HCT116 (cell line): Measurements from ENCODE around the gene HIC1. TPM values are rescaled to one million over a fixed set of nuclear protein-coding genes. Genes with fewer than 3 reads are reported as not detected.

Experiments
- ATAC-seq: fragments of 200-7000 bp; cut with Tn5 transposase; 2 replicates; pipeline ENCODE4 v1.9.1; 2020; ENCODE audit warnings: mild to moderate bottlenecking, moderate library complexity
- BruUV-seq: library from RNA; stranded (reverse); fragments of 400-500 nt; replicated peaks from 2 replicates; lab custom pipeline; 2021; lab: Mats Ljungman, UMichigan
- CTCF ChIA-PET: fragments of 300-600 bp; sonication (Branson Sonifier 250); formaldehyde crosslinking; loops from one replicate; lab custom pipeline; 2021; ENCODE audit warnings: antibody characterized with exemption; lab: Charles Lee
- POLR2A ChIA-PET: fragments of 300-600, 350-600 bp; sonication (Branson Sonifier 250); formaldehyde crosslinking; loops from one replicate; lab custom pipeline; 2021; ENCODE audit warnings: antibody characterized with exemption; lab: Charles Lee
- RAD21 ChIA-PET, 2 experiments: fragments of 300-600 bp; sonication (Branson Sonifier 250); formaldehyde crosslinking; loops; one replicate each; lab custom pipeline; 2023; ENCODE audit warnings: low total read pairs in 2 of 2; ENCODE audit not compliant: uncharacterized antibody in 2 of 2, unreplicated experiment in 2 of 2, low non-redundant PET in 1 of 2; lab: Charles Lee
- DNase-seq: peaks from one replicate; pipeline ENCODE4 v3.0.0-alpha.2; 2010; ENCODE audit warnings: low read depth, low spot score
- H2AFZ ChIP-seq: fragments of 200-600 bp; shearing (Covaris generic), sonication (generic); 2 replicates; pipeline ENCODE4 v1.6.1; 2017; ENCODE audit warnings: low read depth, mixed run types, mixed read lengths, antibody characterized with exemption, low read length; ENCODE audit not compliant: poor library complexity, severe bottlenecking
- H3K27ac ChIP-seq: 2 replicates; pipeline ENCODE4 v1.5.1; 2012; ENCODE audit warnings: low read depth, low read length
- H3K27me3 ChIP-seq: fragments of 200-600 bp; sonication (generic); 2 replicates; pipeline ENCODE4 v1.6.1; 2016; ENCODE audit warnings: mixed run types, low read length, mixed read lengths; ENCODE audit not compliant: insufficient read depth
- H3K36me3 ChIP-seq, 2 experiments: fragments of 200-500 bp in 1 of 2; fragments of 200-600 bp in 1 of 2; sonication (Bioruptor generic) in 1 of 2; sonication (generic) in 1 of 2; 2 replicates each; pipeline versions ENCODE4 v1.5.1 to v1.6.1; 2014 to 2016; ENCODE audit warnings: low read length in 2 of 2, inconsistent platforms in 1 of 2, mixed read lengths in 1 of 2, mixed run types in 1 of 2; ENCODE audit not compliant: insufficient read depth in 2 of 2, control insufficient read depth in 1 of 2
- H3K4me1 ChIP-seq, 2 experiments: fragments of 200-600 bp in 1 of 2; sonication (generic) in 1 of 2; 2 replicates each; pipeline versions ENCODE4 v1.5.1 to v1.6.1; 2012 to 2017; ENCODE audit warnings: low read length in 2 of 2, inconsistent platforms in 1 of 2, mild to moderate bottlenecking in 1 of 2, mixed read lengths in 1 of 2, mixed run types in 1 of 2, moderate library complexity in 1 of 2; ENCODE audit not compliant: insufficient read depth in 2 of 2, control insufficient read depth in 1 of 2
- H3K4me2 ChIP-seq: fragments of 200-600 bp; sonication (generic); 2 replicates; pipeline ENCODE4 v1.6.1; 2017; ENCODE audit warnings: mixed run types, low read length, mixed read lengths
- H3K4me3 ChIP-seq, 2 experiments: fragments of 200-600 bp in 1 of 2; sonication (generic) in 1 of 2; replicated peaks in 1 of 2; 2 replicates each; pipeline ENCODE4 v1.5.1; 2011 to 2016; ENCODE audit warnings: low read length in 2 of 2, control low read depth in 1 of 2, low read depth in 1 of 2, mild to moderate bottlenecking in 1 of 2, mixed read lengths in 1 of 2, mixed run types in 1 of 2
- H3K79me2 ChIP-seq: fragments of 200-600 bp; sonication (generic); 2 replicates; pipeline ENCODE4 v1.6.1; 2017; ENCODE audit warnings: mild to moderate bottlenecking, mixed run types, low read length, moderate library complexity, mixed read lengths; ENCODE audit not compliant: insufficient read depth
- H3K9ac ChIP-seq: fragments of 200-600 bp; sonication (generic); 2 replicates; pipeline ENCODE4 v1.6.1; 2016; ENCODE audit warnings: low read length, mixed read lengths
- H3K9me2 ChIP-seq: fragments of 200-600 bp; sonication (generic), shearing (Covaris generic); 2 replicates; pipeline ENCODE4 v1.6.1; 2017; ENCODE audit warnings: mixed run types, mild to moderate bottlenecking, moderate library complexity; ENCODE audit not compliant: insufficient read depth
- H3K9me3 ChIP-seq, 2 experiments: fragments of 200-500 bp in 1 of 2; fragments of 200-600 bp in 1 of 2; sonication (Bioruptor generic) in 1 of 2; sonication (generic) in 1 of 2; 2 replicates each; pipeline ENCODE4 v1.6.1; 2014 to 2017; ENCODE audit warnings: low read length in 2 of 2, mixed read lengths in 2 of 2, inconsistent platforms in 1 of 2, low read depth in 1 of 2, mild to moderate bottlenecking in 1 of 2, mixed run types in 1 of 2, moderate library complexity in 1 of 2; ENCODE audit not compliant: control insufficient read depth in 1 of 2, insufficient read depth in 1 of 2
- H4K20me1 ChIP-seq: fragments of 200-600 bp; sonication (generic), shearing (Covaris generic); 2 replicates; pipeline ENCODE4 v1.6.1; 2017; ENCODE audit warnings: mixed run types, mild to moderate bottlenecking, moderate library complexity; ENCODE audit not compliant: insufficient read depth
- CEBPB ChIP-seq: IDR thresholded peaks from 2 replicates; pipeline ENCODE4 v1.6.1; 2012; ENCODE audit warnings: low read depth
- EGR1 ChIP-seq: IDR thresholded peaks from 2 replicates; pipeline ENCODE4 v1.6.1; 2012; ENCODE audit warnings: low read depth
- ELF1 ChIP-seq: IDR thresholded peaks from 2 replicates; pipeline ENCODE4 v1.6.1; 2012; ENCODE audit warnings: low read depth, borderline replicate concordance
- EZH2 ChIP-seq: fragments of 200-600 bp; sonication (generic); IDR thresholded peaks from 2 replicates; pipeline ENCODE4 v1.6.1; 2017; ENCODE audit warnings: antibody characterized with exemption, mixed run types
- POLR2A ChIP-seq: IDR thresholded peaks from 2 replicates; pipeline ENCODE4 v1.7.0; 2011; ENCODE audit warnings: borderline replicate concordance; ENCODE audit not compliant: insufficient read depth, insufficient read length; ENCODE audit errors: extremely low read depth
- POLR2AphosphoS5 ChIP-seq: IDR thresholded peaks from 2 replicates; pipeline ENCODE4 v1.6.1; 2011; ENCODE audit warnings: mild to moderate bottlenecking, low read depth, low read length, moderate library complexity
- RAD21 ChIP-seq: IDR thresholded peaks from 2 replicates; pipeline ENCODE4 v1.6.1; 2012; ENCODE audit warnings: low read depth, mild to moderate bottlenecking
- SRF ChIP-seq: IDR thresholded peaks from 2 replicates; pipeline ENCODE4 v1.6.1; 2012; ENCODE audit warnings: low read depth
- ZFX ChIP-seq: fragments of 450-650 bp; IDR thresholded peaks from 2 replicates; pipeline ENCODE4 v1.6.1; 2017
- intact Hi-C: fragments of 100-400 bp; cut with micrococcal nuclease; formaldehyde crosslinking; loops from 2 replicates; pipeline ENCODE4 v1.10.0; 2022
- total RNA-seq: library from RNA; stranded (reverse); gene quantifications from one replicate; pipeline ENCODE4 v1.2.1, GENCODE V29; 2021; ENCODE audit not compliant: unreplicated experiment
- TF ChIP-seq, protein P1 (sequence below), 3 experiments: fragments of 200-600 bp in 1 of 3; sonication (generic) in 1 of 3; IDR thresholded peaks in 2 of 3; conservative IDR thresholded peaks in 1 of 3; 2 replicates each; pipeline ENCODE4 v1.5.1; 2012 to 2017; ENCODE audit warnings: low read depth in 2 of 3, low read length in 2 of 3, antibody characterized with exemption in 1 of 3, borderline replicate concordance in 1 of 3, control low read depth in 1 of 3, mild to moderate bottlenecking in 1 of 3, mixed read lengths in 1 of 3, mixed run types in 1 of 3, moderate library complexity in 1 of 3; ENCODE audit not compliant: insufficient read depth in 1 of 3

HIC1 gene
- total RNA-seq, 1 experiment from 2014 or later, result 0.64 TPM

- H4K20me1 ChIP-seq, result no peaks in the 10 kb centered on the region
- H2AFZ ChIP-seq, result no peak overlapping the region
- POLR2A ChIA-PET, result no interaction called here
- CTCF ChIA-PET, result interaction anchor here (2.3 to 8.0 kb wide), 2 partner anchors 172 to 185 kb away, joined by 12 to 200 read pairs; no protein-coding TSS in a partner anchor
- intact Hi-C loops, result no loop called here
- no peak overlapping the region for H3K4me3 ChIP-seq
- H3K27ac ChIP-seq, result no peak overlapping the region
- no peak overlapping the region for H3K9ac ChIP-seq
- H3K36me3 ChIP-seq, result no peaks in the 10 kb centered on the region
- H3K27me3 ChIP-seq, result no peaks in the 10 kb centered on the region
- no peaks in the 10 kb centered on the region for H3K9me2 ChIP-seq
- no peak overlapping the region for H3K4me2 ChIP-seq
- H3K9me3 ChIP-seq, result no peaks in the 10 kb centered on the region
- RAD21 ChIA-PET, result no interaction called here
- DNase-seq (no peak), ATAC-seq (no peak)
- peaks cover 0 to 16% of the 10 kb centered on the region in 2 experiments; a peak in 3 of 4 replicates for H3K4me1 ChIP-seq
- BruUV-seq, result no TSS peak
- TF ChIP-seq ELF1 (no peak), CEBPB (no peak), EZH2 (no peak), RAD21 (no peak), POLR2AphosphoS5 (no peak), POLR2A (no peak), ZFX (no peak), EGR1 (no peak), SRF (no peak)
- TF ChIP-seq, protein P1, sequence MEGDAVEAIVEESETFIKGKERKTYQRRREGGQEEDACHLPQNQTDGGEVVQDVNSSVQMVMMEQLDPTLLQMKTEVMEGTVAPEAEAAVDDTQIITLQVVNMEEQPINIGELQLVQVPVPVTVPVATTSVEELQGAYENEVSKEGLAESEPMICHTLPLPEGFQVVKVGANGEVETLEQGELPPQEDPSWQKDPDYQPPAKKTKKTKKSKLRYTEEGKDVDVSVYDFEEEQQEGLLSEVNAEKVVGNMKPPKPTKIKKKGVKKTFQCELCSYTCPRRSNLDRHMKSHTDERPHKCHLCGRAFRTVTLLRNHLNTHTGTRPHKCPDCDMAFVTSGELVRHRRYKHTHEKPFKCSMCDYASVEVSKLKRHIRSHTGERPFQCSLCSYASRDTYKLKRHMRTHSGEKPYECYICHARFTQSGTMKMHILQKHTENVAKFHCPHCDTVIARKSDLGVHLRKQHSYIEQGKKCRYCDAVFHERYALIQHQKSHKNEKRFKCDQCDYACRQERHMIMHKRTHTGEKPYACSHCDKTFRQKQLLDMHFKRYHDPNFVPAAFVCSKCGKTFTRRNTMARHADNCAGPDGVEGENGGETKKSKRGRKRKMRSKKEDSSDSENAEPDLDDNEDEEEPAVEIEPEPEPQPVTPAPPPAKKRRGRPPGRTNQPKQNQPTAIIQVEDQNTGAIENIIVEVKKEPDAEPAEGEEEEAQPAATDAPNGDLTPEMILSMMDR (IDR thresholded peaks at IDR 0.05 in 2 of 3, conservative IDR thresholded peaks at IDR 0.05 in 1 of 3; ENCODE audit: borderline replicate concordance in 1 of 3, insufficient read depth in 1 of 3, low read depth in 2 of 3, low read length in 2 of 3), result no peak
- TF ChIP-seq, all 23 proteins: peak for 0
- no peaks in the 10 kb centered on the region for H3K79me2 ChIP-seq
These were observed 5.4 kb downstream of the HIC1 start for GRCh38 chr17:2060385-2060658.
